HEK293 (cell line): ENCODE results near the gene SYTL2.

ENCODE experiments used
- CTCF ChIA-PET: fragments of 350-600 bp; formaldehyde crosslinking; extraction: SDS; loops from one replicate; lab custom pipeline; 2021; ENCODE audit warnings: antibody characterized with exemption; lab: Yijun Ruan, JAX
- POLR2A ChIA-PET: fragments of 300-600 bp; formaldehyde crosslinking; extraction: SDS; loops from one replicate; lab custom pipeline; 2020; ENCODE audit warnings: antibody characterized with exemption, inconsistent platforms; lab: Yijun Ruan, JAX
- H3K27ac ChIP-seq: fragments of 200-500 bp; sonication (Bioruptor generic); 2 replicates; pipeline ENCODE4 v1.5.1; 2014; ENCODE audit warnings: low read depth, low read length, control low read depth, inconsistent platforms; ENCODE audit errors: extremely low read depth
- H3K36me3 ChIP-seq, 2 experiments: fragments of 200-500 bp in 1 of 2; sonication (Bioruptor generic) in 1 of 2; 1 replicate in 1 of 2; 2 replicates in 1 of 2; pipeline ENCODE4 v1.5.1; 2014 to 2017; ENCODE audit warnings: inconsistent platforms in 2 of 2, low read length in 2 of 2; ENCODE audit not compliant: control insufficient read depth in 2 of 2, insufficient read depth in 1 of 2
- H3K4me1 ChIP-seq: fragments of 200-500 bp; sonication (Bioruptor generic); 2 replicates; pipeline ENCODE4 v1.5.1; 2014; ENCODE audit warnings: mild to moderate bottlenecking, low read length, inconsistent platforms; ENCODE audit not compliant: control insufficient read depth, insufficient read depth
- H3K4me3 ChIP-seq: 2 replicates; pipeline ENCODE4 v1.5.1; 2011; ENCODE audit warnings: low read depth, mild to moderate bottlenecking, control low read depth, low read length, moderate library complexity
- H3K9me3 ChIP-seq: fragments of 200-500 bp; sonication (Bioruptor generic); 2 replicates; pipeline ENCODE4 v1.5.1; 2014; ENCODE audit warnings: low read depth, low read length, inconsistent platforms; ENCODE audit not compliant: control insufficient read depth, insufficient read depth
- BCL11A ChIP-seq: fragments of 450-650 bp; formaldehyde crosslinking; IDR thresholded peaks from 2 replicates; pipeline ENCODE4 v1.5.1; 2016; ENCODE audit warnings: low read depth, missing biosample characterization, missing genetic modification characterization
- BCL11B ChIP-seq: fragments of 450-650 bp; formaldehyde crosslinking; IDR thresholded peaks from 2 replicates; pipeline ENCODE4 v1.5.1; 2016; ENCODE audit warnings: low read depth, missing biosample characterization, missing genetic modification characterization
- EGR2 ChIP-seq: fragments of 450-650 bp; formaldehyde crosslinking; IDR thresholded peaks from 2 replicates; pipeline ENCODE4 v1.5.1; 2016; ENCODE audit warnings: low read depth, missing biosample characterization, missing genetic modification characterization
- INSM2 ChIP-seq: fragments of 450-650 bp; formaldehyde crosslinking; IDR thresholded peaks from 2 replicates; pipeline ENCODE4 v1.5.1; 2016; ENCODE audit warnings: missing biosample characterization, missing genetic modification characterization
- PRDM1 ChIP-seq: fragments of 450-650 bp; formaldehyde crosslinking; IDR thresholded peaks from 2 replicates; pipeline ENCODE4; 2016; ENCODE audit warnings: missing biosample characterization, missing genetic modification characterization
- REST ChIP-seq: fragments of 450-650 bp; formaldehyde crosslinking; IDR thresholded peaks from 2 replicates; pipeline ENCODE4 v1.5.1; 2016; ENCODE audit warnings: missing biosample characterization, missing genetic modification characterization
- SCRT2 ChIP-seq: fragments of 450-650 bp; formaldehyde crosslinking; IDR thresholded peaks from 2 replicates; pipeline ENCODE4 v1.5.1; 2016; ENCODE audit warnings: missing biosample characterization, missing genetic modification characterization
- SP7 ChIP-seq: fragments of 450-650 bp; formaldehyde crosslinking; IDR thresholded peaks from 2 replicates; pipeline ENCODE4 v1.5.1; 2016; ENCODE audit warnings: missing biosample characterization, missing genetic modification characterization
- TCF7L2 ChIP-seq: IDR thresholded peaks from 2 replicates; pipeline ENCODE4 v1.6.1; 2011; ENCODE audit warnings: low read depth, mild to moderate bottlenecking, inconsistent platforms, low read length, moderate library complexity, borderline replicate concordance
- ZBTB48 ChIP-seq: fragments of 450-650 bp; formaldehyde crosslinking; IDR thresholded peaks from 2 replicates; pipeline ENCODE4 v1.5.1; 2016; ENCODE audit warnings: missing biosample characterization, missing genetic modification characterization
- ZFHX2 ChIP-seq: fragments of 450-650 bp; formaldehyde crosslinking; conservative IDR thresholded peaks from 2 replicates; pipeline ENCODE4 v1.5.1; 2016; ENCODE audit warnings: missing biosample characterization, missing genetic modification characterization
- ZNF132 ChIP-seq: fragments of 450-650 bp; formaldehyde crosslinking; IDR thresholded peaks from 2 replicates; pipeline ENCODE4 v1.5.1; 2017; ENCODE audit warnings: missing biosample characterization, missing genetic modification characterization, borderline replicate concordance
- ZNF155 ChIP-seq: fragments of 450-650 bp; formaldehyde crosslinking; IDR thresholded peaks from 2 replicates; pipeline ENCODE4 v1.5.1; 2016; ENCODE audit warnings: missing biosample characterization, missing genetic modification characterization
- ZNF16 ChIP-seq: fragments of 450-650 bp; formaldehyde crosslinking; IDR thresholded peaks from 2 replicates; pipeline ENCODE4 v1.5.1; 2016; ENCODE audit warnings: low read depth, missing biosample characterization, missing genetic modification characterization
- ZNF23 ChIP-seq: fragments of 450-650 bp; formaldehyde crosslinking; IDR thresholded peaks from 2 replicates; pipeline ENCODE4 v1.5.1; 2016; ENCODE audit warnings: missing biosample characterization, missing genetic modification characterization, borderline replicate concordance
- ZNF24 ChIP-seq: fragments of 450-650 bp; formaldehyde crosslinking; IDR thresholded peaks from 2 replicates; pipeline ENCODE4 v1.5.1; 2016; ENCODE audit warnings: missing biosample characterization, missing genetic modification characterization
- ZNF26 ChIP-seq: fragments of 450-650 bp; formaldehyde crosslinking; IDR thresholded peaks from 2 replicates; pipeline ENCODE4 v1.5.1; 2016; ENCODE audit warnings: missing biosample characterization, missing genetic modification characterization
- ZNF274 ChIP-seq, 2 experiments: fragments of 200-500 bp in 1 of 2; fragments of 450-650 bp in 1 of 2; sonication (Bioruptor generic) in 1 of 2; formaldehyde crosslinking in 1 of 2; IDR thresholded peaks; 2 replicates each; pipeline versions ENCODE4 v1.5.1 to v1.6.1; 2014 to 2016; ENCODE audit warnings: borderline replicate concordance in 1 of 2, inconsistent platforms in 1 of 2, low read length in 1 of 2, missing biosample characterization in 1 of 2, missing genetic modification characterization in 1 of 2
- ZNF311 ChIP-seq: fragments of 450-650 bp; formaldehyde crosslinking; IDR thresholded peaks from 2 replicates; pipeline ENCODE4 v1.5.1; 2017; ENCODE audit warnings: missing biosample characterization, missing genetic modification characterization, borderline replicate concordance
- ZNF324 ChIP-seq: fragments of 450-650 bp; formaldehyde crosslinking; IDR thresholded peaks from 2 replicates; pipeline ENCODE4 v1.5.1; 2016; ENCODE audit warnings: missing biosample characterization, missing genetic modification characterization
- ZNF366 ChIP-seq: fragments of 450-650 bp; formaldehyde crosslinking; conservative IDR thresholded peaks from 2 replicates; pipeline ENCODE4 v1.5.1; 2016; ENCODE audit warnings: missing biosample characterization, missing genetic modification characterization
- ZNF394 ChIP-seq: fragments of 450-650 bp; formaldehyde crosslinking; IDR thresholded peaks from 2 replicates; pipeline ENCODE4 v1.5.1; 2016; ENCODE audit warnings: missing biosample characterization, missing genetic modification characterization, mild to moderate bottlenecking, moderate library complexity, borderline replicate concordance
- ZNF621 ChIP-seq: fragments of 450-650 bp; formaldehyde crosslinking; IDR thresholded peaks from 2 replicates; pipeline ENCODE4 v1.5.1; 2017; ENCODE audit warnings: missing biosample characterization, missing genetic modification characterization
- ZNF664 ChIP-seq: fragments of 450-650 bp; formaldehyde crosslinking; IDR thresholded peaks from 2 replicates; pipeline ENCODE4 v1.5.1; 2016; ENCODE audit warnings: missing biosample characterization, missing genetic modification characterization

The SYTL2 gene

GRCh38 chr11:85721191-85721590, 89.8 kb downstream of the SYTL2 start:
- Histone ChIP-seq H3K4me3 (no peak overlapping the region), H3K4me1 (no peaks in the 10 kb centered on the region), H3K9me3 (no peaks in the 10 kb centered on the region)
- TF ChIP-seq BCL11A (tag by site-specific recombination) (no peak), ZNF394 (tag by site-specific recombination) (no peak), PRDM1 (tag by site-specific recombination) (no peak), ZNF311 (tag by site-specific recombination) (no peak), ZNF664 (tag by site-specific recombination) (no peak), BCL11B (tag by site-specific recombination) (no peak), ZNF132 (tag by site-specific recombination) (no peak), SP7 (tag by site-specific recombination) (no peak), ZFHX2 (no peak), EGR2 (tag by site-specific recombination) (no peak), ZNF155 (tag by site-specific recombination) (no peak), ZNF621 (no peak)
- TF ChIP-seq, all 188 proteins: peak for 0
- H3K36me3 ChIP-seq, result no peaks in the 10 kb centered on the region
- CTCF ChIA-PET, result no interaction called here
- no peak overlapping the region for H3K27ac ChIP-seq
- POLR2A ChIA-PET, result no interaction called here

GRCh38 chr11:85718991-85719807, 91.7 kb downstream of the SYTL2 start:
- no peaks in the 10 kb centered on the region for H3K9me3 ChIP-seq
- H3K36me3 ChIP-seq, result no peaks in the 10 kb centered on the region
- POLR2A ChIA-PET, result interaction anchor here (0.6 to 1.5 kb wide), 3 partner anchors 13 to 71 kb away, joined by 3 to 4 read pairs (median 3); partner anchors contain the start of gene TMEM126A
- no peak overlapping the region for H3K27ac ChIP-seq
- CTCF ChIA-PET, result interaction anchor here (0.6 kb wide), 1 partner anchor 8 kb away, joined by 5 read pairs; no protein-coding TSS in a partner anchor
- peak overlapping the region; percentile 6 for H3K4me3 ChIP-seq
- H3K4me1 ChIP-seq, result no peaks in the 10 kb centered on the region
- TF ChIP-seq ZFHX2 (no peak), ZNF26 (no peak), ZNF24 (tag by site-specific recombination) (peak; percentile 55; the same call in 1 of the 2 replicates), ZNF23 (no peak), ZBTB48 (tag by site-specific recombination) (peak; percentile 40; the same call in 1 of the 2 replicates), ZNF274 (IDR thresholded peaks at IDR 0.05; ENCODE audit: low read length) (no peak), ZNF274 (tag by site-specific recombination; IDR thresholded peaks at IDR 0.05; ENCODE audit: borderline replicate concordance) (no peak), SCRT2 (tag by site-specific recombination) (peak; percentile 51; the same call in 1 of the 2 replicates), ZNF324 (peak; percentile 69; the same call in 1 of the 2 replicates), REST (tag by site-specific recombination) (no peak), INSM2 (tag by site-specific recombination) (peak; percentile 88), TCF7L2 (no peak), ZNF16 (tag by site-specific recombination) (no peak), ZNF366 (peak; percentile 82)
